HG02870 (cell line): ENCODE measurements around the gene PKD1L1.

ENCODE experiments used
- ATAC-seq: cut with Tn5 transposase; IDR thresholded peaks from one replicate; pipeline ENCODE4 v1.9.1; 2021; ENCODE audit warnings: mild to moderate bottlenecking, moderate library complexity; ENCODE audit not compliant: unreplicated experiment

Gene PKD1L1

GRCh38 chr7:47881256-47881655 lies 67.0 kb downstream of the PKD1L1 start:
- no peak for ATAC-seq

- no peak for ATAC-seq
Observed at GRCh38 chr7:47878662-47879061, 69.6 kb downstream of the PKD1L1 start.

- no peak for ATAC-seq
Observed at GRCh38 chr7:47877336-47877735, 70.9 kb downstream of the PKD1L1 start.

- no peak for ATAC-seq
Observed at GRCh38 chr7:47875998-47876744, 72.1 kb downstream of the PKD1L1 start.

GRCh38 chr7:47875406-47875805 lies 72.9 kb downstream of the PKD1L1 start:
- ATAC-seq = no peak

GRCh38 chr7:47873762-47874161 lies 74.5 kb downstream of the PKD1L1 start:
- no peak for ATAC-seq

- ATAC-seq = no peak
Observed at GRCh38 chr7:47867286-47867685, 81.0 kb downstream of the PKD1L1 start.

GRCh38 chr7:47866120-47866519 lies 82.1 kb downstream of the PKD1L1 start:
- ATAC-seq = no peak

- ATAC-seq = no peak
Observed at GRCh38 chr7:47852330-47853245, 95.7 kb downstream of the PKD1L1 start.

- no peak for ATAC-seq
Observed at GRCh38 chr7:47847207-47847606, 101.1 kb downstream of the PKD1L1 start.

GRCh38 chr7:47846138-47846836 lies 102.0 kb downstream of the PKD1L1 start:
- no peak for ATAC-seq

- no peak for ATAC-seq
Observed at GRCh38 chr7:47844311-47844710, 104.0 kb downstream of the PKD1L1 start.

- ATAC-seq = no peak
Observed at GRCh38 chr7:47843291-47843690, 105.0 kb downstream of the PKD1L1 start.

GRCh38 chr7:47839381-47839780 lies 108.9 kb downstream of the PKD1L1 start:
- ATAC-seq = no peak

GRCh38 chr7:47837826-47838225 lies 110.4 kb downstream of the PKD1L1 start:
- ATAC-seq = no peak

- no peak for ATAC-seq
Observed at GRCh38 chr7:47836503-47837202, 111.6 kb downstream of the PKD1L1 start.

GRCh38 chr7:47836080-47836479 lies 112.2 kb downstream of the PKD1L1 start:
- no peak for ATAC-seq

GRCh38 chr7:47833211-47833610 lies 115.1 kb downstream of the PKD1L1 start:
- no peak for ATAC-seq

- ATAC-seq = no peak
Observed at GRCh38 chr7:47832105-47832715, 116.1 kb downstream of the PKD1L1 start.

GRCh38 chr7:47830015-47830414 lies 118.3 kb downstream of the PKD1L1 start:
- no peak for ATAC-seq
